ENCODE results near the gene CAND2.

GRCh38 chr3:12856626-12857025 lies 60.1 kb downstream of the CAND2 start:
- no peak for TF ChIP-seq ATF1 (CRISPR knock-in tag; IDR thresholded peaks at IDR 0.05)
- no peak for TF ChIP-seq ATF1 (tag; IDR thresholded peaks at IDR 0.05)
- TF ChIP-seq CHD2 (IDR thresholded peaks at IDR 0.05; ENCODE audit: low read depth, low read length), result no peak
- no peak for TF ChIP-seq POLR2AphosphoS5 (IDR thresholded peaks at IDR 0.05; ENCODE audit: control insufficient read depth, insufficient read depth, low read depth, low read length)
- no peak for TF ChIP-seq SMAD1 (IDR thresholded peaks at IDR 0.05; ENCODE audit: low read depth, low read length, partially characterized antibody)
- no peak for TF ChIP-seq ZNF140 (CRISPR knock-in tag; IDR thresholded peaks at IDR 0.05)
- TF ChIP-seq CTCF (IDR thresholded peaks at IDR 0.05 in 2 of 3, conservative IDR thresholded peaks at IDR 0.05 in 1 of 3; ENCODE audit: insufficient read depth in 2 of 3, low read depth in 1 of 3, low read length in 3 of 3), result no peak
- no peak for TF ChIP-seq KLF16 (IDR thresholded peaks at IDR 0.05)
- TF ChIP-seq NBN (IDR thresholded peaks at IDR 0.05; ENCODE audit: low read depth), result no peak
- TF ChIP-seq TRIM24 (IDR thresholded peaks at IDR 0.05), result no peak
- no peak for TF ChIP-seq TAF15 (IDR thresholded peaks at IDR 0.05; ENCODE audit: low read depth, low read length)

Measured in K562 (cell line).